ENCODE measurements around the gene CTSE. TPM values are rescaled to one million over a fixed set of nuclear protein-coding genes. Genes with fewer than 3 reads are reported as not detected.
"Not testable (repeated sequence)": the region's sequence is repeated elsewhere in the genome, so short reads cannot be mapped to it uniquely, and the experiment has no call there.

CTSE gene
- total and polyA plus RNA-seq, 2 of the 4 experiments (the other 2 are of a cell fraction) = not detected

GRCh38 chr1:206055069-206055625, 31.5 kb upstream of the CTSE start:
- DNase-seq; H4K8ac ChIP-seq (ENCODE audit: low read depth in 2 of 2, low read length in 2 of 2); POLR2A ChIA-PET (ENCODE audit: unreplicated experiment); dilution Hi-C loops (cut with HindIII; ENCODE audit: low sequenced_read_pairs, unreplicated experiment); H2AFZ ChIP-seq (replicated peaks; ENCODE audit: low read length, poor library complexity); H3K9me3 ChIP-seq (ENCODE audit: control insufficient read depth, insufficient read depth, low read length); H4K20me1 ChIP-seq (ENCODE audit: insufficient read depth, low read length); ATAC-seq (ENCODE audit: low read depth); H3K9me1 ChIP-seq (ENCODE audit: insufficient read depth, low read length); H2BK120ac ChIP-seq (ENCODE audit: low read depth, low read length); H2BK15ac ChIP-seq (ENCODE audit: low read depth, low read length); H2BK20ac ChIP-seq (ENCODE audit: low read depth, low read length); H3K23ac ChIP-seq (ENCODE audit: low read depth, low read length); H2AK9ac ChIP-seq (replicated peaks; ENCODE audit: low read depth, low read length, poor library complexity); H3K79me1 ChIP-seq (ENCODE audit: low read depth in 1 of 2, low read length in 2 of 2); H3K56ac ChIP-seq (ENCODE audit: extremely low read depth, insufficient read depth, low read length); H4K5ac ChIP-seq (ENCODE audit: low read depth, low read length); H3K14ac ChIP-seq (replicated peaks; ENCODE audit: low read depth, low read length); H3K18ac ChIP-seq (ENCODE audit: low read depth, low read length); H3K4ac ChIP-seq (ENCODE audit: low read depth, low read length); H2AK5ac ChIP-seq (ENCODE audit: low read depth, low read length); H3K36me3 ChIP-seq (ENCODE audit: control insufficient read depth, insufficient read depth, low read length); BruUV-seq (replicated peaks); H4K91ac ChIP-seq (ENCODE audit: insufficient read depth, low read depth, low read length); H3K4me3 ChIP-seq (ENCODE audit: insufficient read depth, low read depth, low read length); H3K27ac ChIP-seq (ENCODE audit: insufficient read depth, low read length); intact Hi-C loops (cut with micrococcal nuclease); H2BK5ac ChIP-seq (ENCODE audit: low read depth, low read length, poor library complexity, severe bottlenecking); H3K4me2 ChIP-seq (ENCODE audit: low read depth, low read length); in situ Hi-C loops (cut with MboI; ENCODE audit: low sequenced_read_pairs); H3K4me1 ChIP-seq (ENCODE audit: control insufficient read depth, insufficient read depth, low read length); H3K9ac ChIP-seq (ENCODE audit: low read depth, low read length): not testable (repeated sequence)
- WGBS, 2 experiments (ENCODE audit: extremely low coverage in 2 of 2, insufficient read length in 1 of 2) = 89% methylated on average over 5 of the region's 12 CpGs; no CpG with 5 or more reads in 1 of the 2 experiments
- peaks cover 37% of the 10 kb centered on the region for H3K27me3 ChIP-seq (ENCODE audit: control insufficient read depth, insufficient read depth, low read length)
- CTCF ChIA-PET = interaction anchor here (1.2 kb wide), 1 partner anchor 14 kb away, joined by 3 read pairs; no protein-coding TSS in a partner anchor

GRCh38 chr1:206053616-206054015, 29.9 kb upstream of the CTSE start:
- H3K23ac ChIP-seq (ENCODE audit: low read depth, low read length); H3K4me3 ChIP-seq (ENCODE audit: insufficient read depth, low read depth, low read length); BruUV-seq (replicated peaks); POLR2A ChIA-PET (ENCODE audit: unreplicated experiment); H3K4me2 ChIP-seq (ENCODE audit: low read depth, low read length); H2BK20ac ChIP-seq (ENCODE audit: low read depth, low read length); H4K91ac ChIP-seq (ENCODE audit: insufficient read depth, low read depth, low read length); CTCF ChIA-PET; H3K79me1 ChIP-seq (ENCODE audit: low read depth in 1 of 2, low read length in 2 of 2); DNase-seq; ATAC-seq (ENCODE audit: low read depth); H3K9ac ChIP-seq (ENCODE audit: low read depth, low read length); H4K5ac ChIP-seq (ENCODE audit: low read depth, low read length); H2BK15ac ChIP-seq (ENCODE audit: low read depth, low read length); H3K4ac ChIP-seq (ENCODE audit: low read depth, low read length); H2BK120ac ChIP-seq (ENCODE audit: low read depth, low read length); dilution Hi-C loops (cut with HindIII; ENCODE audit: low sequenced_read_pairs, unreplicated experiment); H3K56ac ChIP-seq (ENCODE audit: extremely low read depth, insufficient read depth, low read length); H3K27ac ChIP-seq (ENCODE audit: insufficient read depth, low read length); H4K8ac ChIP-seq (ENCODE audit: low read depth in 2 of 2, low read length in 2 of 2); H2AFZ ChIP-seq (replicated peaks; ENCODE audit: low read length, poor library complexity); H2AK5ac ChIP-seq (ENCODE audit: low read depth, low read length); H3K18ac ChIP-seq (ENCODE audit: low read depth, low read length); H3K36me3 ChIP-seq (ENCODE audit: control insufficient read depth, insufficient read depth, low read length); in situ Hi-C loops (cut with MboI; ENCODE audit: low sequenced_read_pairs); H2BK5ac ChIP-seq (ENCODE audit: low read depth, low read length, poor library complexity, severe bottlenecking); H3K4me1 ChIP-seq (ENCODE audit: control insufficient read depth, insufficient read depth, low read length); H4K20me1 ChIP-seq (ENCODE audit: insufficient read depth, low read length); H3K9me3 ChIP-seq (ENCODE audit: control insufficient read depth, insufficient read depth, low read length); H2AK9ac ChIP-seq (replicated peaks; ENCODE audit: low read depth, low read length, poor library complexity); H3K9me1 ChIP-seq (ENCODE audit: insufficient read depth, low read length); H3K14ac ChIP-seq (replicated peaks; ENCODE audit: low read depth, low read length); intact Hi-C loops (cut with micrococcal nuclease): not testable (repeated sequence)
- WGBS, 2 experiments (ENCODE audit: extremely low coverage in 2 of 2, insufficient read length in 1 of 2) = no CpG with 5 or more reads among the region's 4 CpGs
- peaks cover 34% of the 10 kb centered on the region for H3K27me3 ChIP-seq (ENCODE audit: control insufficient read depth, insufficient read depth, low read length)
